ENCODE measurements around the gene TBL2. TPM values are rescaled to one million over a fixed set of nuclear protein-coding genes. Genes with fewer than 3 reads are reported as not detected.

TBL2 gene, protein sequence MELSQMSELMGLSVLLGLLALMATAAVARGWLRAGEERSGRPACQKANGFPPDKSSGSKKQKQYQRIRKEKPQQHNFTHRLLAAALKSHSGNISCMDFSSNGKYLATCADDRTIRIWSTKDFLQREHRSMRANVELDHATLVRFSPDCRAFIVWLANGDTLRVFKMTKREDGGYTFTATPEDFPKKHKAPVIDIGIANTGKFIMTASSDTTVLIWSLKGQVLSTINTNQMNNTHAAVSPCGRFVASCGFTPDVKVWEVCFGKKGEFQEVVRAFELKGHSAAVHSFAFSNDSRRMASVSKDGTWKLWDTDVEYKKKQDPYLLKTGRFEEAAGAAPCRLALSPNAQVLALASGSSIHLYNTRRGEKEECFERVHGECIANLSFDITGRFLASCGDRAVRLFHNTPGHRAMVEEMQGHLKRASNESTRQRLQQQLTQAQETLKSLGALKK
- 51.8 to 55.5 TPM (median 54.3 TPM) in 5 replicates for total RNA-seq (2022; extraction: Qiagen RNA extraction; ENCODE audit: low read depth)

DNA sequence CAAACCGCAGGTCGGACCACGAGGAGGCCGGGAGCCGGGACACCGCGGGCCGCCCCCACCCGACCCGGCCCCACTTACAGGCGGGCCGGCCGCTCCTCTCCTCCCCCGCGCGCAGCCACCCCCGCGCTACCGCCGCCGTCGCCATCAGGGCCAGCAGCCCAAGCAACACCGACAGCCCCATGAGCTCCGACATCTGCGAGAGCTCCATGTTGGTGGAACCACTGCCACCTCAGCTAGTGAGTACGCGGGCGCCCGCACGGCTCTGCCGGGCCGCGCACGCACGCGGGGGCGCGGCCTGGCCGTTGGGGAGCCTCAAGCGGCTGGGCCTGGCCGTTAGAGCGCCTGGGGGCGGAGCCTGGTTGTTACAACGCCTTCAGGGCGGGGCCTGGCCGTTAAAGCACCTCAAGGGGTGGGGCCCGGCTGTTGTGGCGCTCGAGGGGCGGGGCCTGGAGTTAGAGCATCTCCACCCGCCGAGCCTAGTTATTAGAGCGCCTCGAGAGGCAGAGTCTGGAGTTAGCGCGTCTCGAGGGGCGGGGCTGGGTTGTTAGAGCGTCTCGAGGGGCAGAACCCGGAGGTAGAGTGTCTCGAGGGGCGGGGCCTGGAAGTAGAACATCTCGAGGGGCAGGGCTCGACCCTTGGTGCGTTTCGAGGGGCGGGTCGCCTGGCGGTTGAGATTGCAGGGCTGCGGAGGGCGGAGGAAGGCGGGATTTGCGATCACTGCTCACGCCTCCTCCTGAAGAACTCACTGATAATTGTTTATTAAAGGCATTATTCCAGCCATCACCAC is at the start of gene TBL2:
Gene TBL2, minus strand, starts transcription at position 238 of the 787 bp plus-strand sequence. Its CDS starts 30 bp downstream, at position 208.

DNA sequence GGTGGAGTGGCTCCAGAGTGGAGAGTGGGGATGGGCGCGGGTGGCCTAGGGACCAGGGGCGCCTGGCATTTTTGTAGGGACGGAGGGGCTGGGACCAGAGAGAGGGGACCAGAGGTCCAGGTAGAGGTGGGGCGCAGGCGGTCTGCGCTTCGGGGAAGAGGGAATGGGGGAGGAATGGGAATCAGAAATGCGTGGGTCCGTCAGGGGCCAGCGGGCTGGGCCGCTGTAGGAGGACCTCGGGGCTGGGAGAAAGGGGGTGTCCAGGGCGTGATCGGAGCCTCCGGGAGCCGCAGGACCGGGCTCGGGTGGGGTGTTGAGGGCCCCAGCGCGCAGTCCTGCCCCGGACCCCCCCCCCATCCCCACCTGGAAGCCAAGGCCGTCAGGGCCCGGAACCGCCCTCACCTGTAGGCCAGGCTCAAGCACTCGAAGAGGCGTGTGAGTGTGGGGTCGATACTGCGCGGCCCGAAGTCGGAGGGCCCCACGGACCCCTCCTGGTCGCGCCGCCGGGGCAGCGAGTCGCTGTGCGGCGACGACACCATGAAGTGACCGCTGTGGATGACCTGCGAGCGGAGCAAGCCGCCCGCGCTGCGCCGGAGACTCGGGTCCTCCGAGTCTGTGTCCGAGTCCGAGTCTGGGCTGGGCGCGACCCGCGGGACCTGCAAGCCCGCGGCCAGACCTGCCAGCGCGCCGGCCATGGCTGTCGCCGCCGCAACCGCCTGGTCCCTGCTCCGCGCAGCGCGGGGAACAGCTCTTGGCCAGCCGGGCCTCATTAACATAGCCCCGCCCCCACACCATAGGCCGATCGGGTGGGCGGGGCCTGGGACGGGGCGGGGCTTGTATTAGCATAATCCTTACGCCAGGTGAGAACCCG is 45.7 kb upstream of the TBL2 start, which contains the start of gene MLXIPL:
Gene MLXIPL, minus strand, starts transcription at position 725 of the 871 bp plus-strand sequence. Its CDS starts 30 bp downstream, at position 695.

DNA sequence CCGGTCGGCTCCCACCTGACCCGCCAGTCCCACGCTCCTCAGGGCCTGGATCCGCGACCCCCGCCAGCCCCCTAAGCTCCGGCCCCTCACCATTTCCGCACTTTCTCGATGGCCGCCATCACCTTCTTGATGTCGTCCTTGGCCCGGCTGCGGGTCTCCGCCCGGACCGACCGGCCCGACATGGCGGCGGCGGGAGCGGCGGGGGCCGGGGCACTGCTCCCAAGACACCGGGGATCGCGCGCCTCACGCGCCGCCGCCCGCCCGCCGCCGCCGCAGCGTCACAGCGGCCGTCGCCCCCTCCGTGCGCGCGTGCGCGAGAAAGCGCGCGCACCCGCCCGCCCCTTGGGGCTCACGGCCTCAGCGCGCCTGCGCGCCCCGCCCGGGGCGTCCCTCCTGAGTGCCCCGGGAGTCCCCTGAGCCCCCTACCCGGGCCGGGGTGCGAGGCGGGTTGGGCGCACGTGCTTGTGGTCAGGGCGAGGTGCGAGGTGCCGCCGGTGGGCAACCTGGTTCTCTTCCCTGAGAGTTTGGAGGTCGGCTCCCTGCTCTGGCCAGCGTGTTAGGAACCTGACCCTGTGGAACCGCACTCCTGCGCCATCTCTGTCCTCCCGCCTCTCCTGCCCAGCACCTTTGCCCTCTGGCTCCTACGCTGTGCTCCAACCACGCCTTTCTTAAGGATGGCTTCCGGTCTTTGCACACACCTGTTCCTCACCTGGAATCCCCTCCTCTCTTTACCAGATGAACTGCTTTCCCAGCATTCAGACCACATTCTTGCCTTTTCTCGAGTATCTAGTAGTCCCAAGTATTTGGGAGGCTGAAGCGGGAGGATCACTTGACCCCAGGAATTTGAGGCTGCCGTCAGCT is 20.8 kb downstream of the TBL2 start, which contains the start of gene BCL7B:
Gene BCL7B, minus strand, starts transcription at position 294 of the 861 bp plus-strand sequence. Its CDS starts 112 bp downstream, at position 182.

GRCh38 chr7:73522105-73522872 is 56.1 kb downstream of the TBL2 start, which contains the start of gene BAZ1B:
Gene BAZ1B (minus strand): TSS chr7:73522293. CDS start chr7:73521933, 360 bp downstream.

Other genes starting within 250 kb of the TBL2 start
- gene FZD9, start 144.8 kb downstream of the TBL2 start, total RNA-seq (2022; extraction: Qiagen RNA extraction; ENCODE audit: low read depth), result 1.1 to 2.1 TPM (median 1.8 TPM) in 5 replicates
- gene BAZ1B, start 56.3 kb downstream of the TBL2 start, total RNA-seq (2022; extraction: Qiagen RNA extraction; ENCODE audit: low read depth), result 56.6 to 71.3 TPM (median 66.3 TPM) in 5 replicates
- 67.1 to 80.2 TPM (median 70.2 TPM) in 5 replicates for gene BCL7B, start 20.9 kb downstream of the TBL2 start, total RNA-seq (2022; extraction: Qiagen RNA extraction; ENCODE audit: low read depth)
- gene MLXIPL, start 45.9 kb upstream of the TBL2 start, total RNA-seq (2022; extraction: Qiagen RNA extraction; ENCODE audit: low read depth), result 0.25 to 1.4 TPM (median 1.0 TPM) in 5 replicates
- 3.1 to 5.5 TPM (median 4.4 TPM) in 5 replicates for gene VPS37D, start 89.3 kb upstream of the TBL2 start, total RNA-seq (2022; extraction: Qiagen RNA extraction; ENCODE audit: low read depth)
- gene DNAJC30, start 104.9 kb upstream of the TBL2 start, total RNA-seq (2022; extraction: Qiagen RNA extraction; ENCODE audit: low read depth), result 7.8 to 10.4 TPM (median 9.6 TPM) in 5 replicates
- 126 to 177 TPM (median 135 TPM) in 5 replicates for gene BUD23, start 105.0 kb upstream of the TBL2 start, total RNA-seq (2022; extraction: Qiagen RNA extraction; ENCODE audit: low read depth)
- 60.0 to 84.0 TPM (median 75.3 TPM) in 5 replicates for gene STX1A, start 141.1 kb upstream of the TBL2 start, total RNA-seq (2022; extraction: Qiagen RNA extraction; ENCODE audit: low read depth)
- 21.0 to 28.1 TPM (median 22.8 TPM) in 5 replicates for gene ABHD11, start 160.2 kb upstream of the TBL2 start, total RNA-seq (2022; extraction: Qiagen RNA extraction; ENCODE audit: low read depth)
- 1.6 to 3.7 TPM (median 2.8 TPM) in 5 replicates for gene CLDN3, start 191.7 kb upstream of the TBL2 start, total RNA-seq (2022; extraction: Qiagen RNA extraction; ENCODE audit: low read depth)